GM18511 (cell line): ENCODE results near the gene SMIM1.

Experiments used
- ATAC-seq: cut with Tn5 transposase; IDR thresholded peaks from one replicate; pipeline ENCODE4 v1.9.1; 2021; ENCODE audit warnings: mild to moderate bottlenecking, moderate library complexity; ENCODE audit not compliant: unreplicated experiment

Gene SMIM1

DNA sequence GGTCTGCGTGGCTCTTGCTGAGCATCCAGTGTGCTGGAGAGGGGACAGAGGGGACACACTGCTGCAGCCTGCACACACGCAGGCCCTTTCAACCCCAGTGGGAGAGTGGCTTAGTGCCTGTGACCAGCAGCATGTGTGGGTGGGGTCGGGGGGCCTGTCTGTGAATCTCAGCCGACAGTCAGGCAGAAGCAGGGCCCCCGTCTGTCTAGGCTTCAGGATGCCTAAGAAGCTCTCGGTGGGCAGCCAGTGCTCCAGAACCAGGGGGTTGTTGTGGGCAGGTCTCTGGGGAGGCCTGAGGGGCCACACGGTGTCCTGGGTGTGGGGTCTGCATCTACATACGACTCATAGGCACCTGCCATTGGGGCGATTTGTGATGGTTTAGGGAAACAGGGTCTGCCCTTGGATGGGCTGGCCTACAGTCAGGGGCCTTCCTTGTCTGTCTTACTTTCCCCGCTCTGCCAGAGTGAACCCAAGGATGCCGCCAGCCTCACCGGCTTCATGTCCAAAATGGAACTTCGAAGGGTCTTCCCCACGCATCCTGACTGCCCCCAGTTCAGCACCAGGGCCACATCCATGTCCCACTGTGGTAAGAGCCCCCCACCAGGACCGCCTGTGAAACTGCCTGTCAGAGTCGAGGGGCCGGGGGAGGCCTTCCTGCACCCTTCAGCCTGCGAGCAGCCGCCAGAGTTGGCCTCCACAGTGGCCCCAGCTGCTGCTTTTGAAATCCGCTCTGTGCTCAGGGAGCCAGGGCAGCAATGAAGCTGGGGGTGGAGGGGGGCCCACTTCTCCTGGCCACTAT, 18.7 kb upstream of the SMIM1 start:
- no peak for ATAC-seq

- ATAC-seq: no peak
These were observed 16.2 kb upstream of the SMIM1 start for GRCh38 chr1:3756394-3756793.

DNA sequence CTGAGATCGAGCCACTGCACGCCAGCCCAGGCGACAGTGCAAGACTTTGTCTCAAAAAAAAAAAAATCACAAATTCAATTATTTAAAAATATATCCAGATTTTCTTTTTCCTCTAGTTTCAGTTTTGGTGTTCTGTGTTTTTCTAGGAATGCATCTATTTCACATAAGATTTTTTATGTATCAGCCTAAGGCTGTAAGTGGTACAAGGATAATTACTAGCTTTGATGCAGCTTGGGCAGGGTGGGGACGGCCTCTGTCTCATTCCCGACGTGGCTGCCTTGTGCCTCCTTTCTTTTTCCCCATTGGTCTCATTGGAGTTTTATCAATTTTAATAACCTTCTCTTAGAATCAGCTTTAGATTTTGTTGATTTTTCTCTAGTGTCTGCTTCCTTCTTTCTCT, 13.4 kb upstream of the SMIM1 start:
- ATAC-seq: no peak

- no peak for ATAC-seq
These were observed 12.8 kb upstream of the SMIM1 start for GRCh38 chr1:3759796-3760195.

DNA sequence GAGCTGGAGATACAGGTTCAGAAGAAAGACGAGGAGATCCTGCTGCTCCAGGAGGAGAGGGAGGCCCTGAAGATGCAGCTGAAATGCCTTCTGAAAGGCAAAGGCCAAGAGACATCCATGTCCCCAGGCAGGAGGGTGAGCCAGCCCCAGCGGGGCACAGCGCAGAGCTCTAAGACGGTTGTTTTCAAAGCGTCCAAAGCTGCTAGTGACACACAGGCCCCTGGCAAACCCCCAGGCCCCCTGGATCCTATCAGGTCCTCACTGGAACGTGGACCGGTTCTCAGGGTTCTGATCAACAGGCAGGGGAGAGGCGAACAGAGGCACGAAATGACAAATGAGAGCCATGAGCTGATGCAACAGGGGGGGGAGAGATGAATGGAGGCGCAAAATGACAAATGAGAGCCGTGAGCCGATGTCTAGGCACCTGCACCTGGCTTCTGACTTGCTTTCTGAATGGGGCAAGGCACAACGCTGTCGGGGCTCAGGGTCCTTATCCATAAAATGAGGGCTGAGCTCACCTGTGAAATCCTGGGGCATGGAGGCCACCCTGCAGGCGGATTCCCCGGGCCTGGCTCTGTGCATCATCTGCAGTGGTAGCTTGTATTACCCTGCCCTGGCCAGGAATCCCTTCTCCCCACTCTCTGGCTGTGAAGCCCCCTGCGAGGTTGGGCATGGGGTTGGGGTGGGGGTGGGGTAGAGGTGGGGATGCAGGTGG, 11.1 kb upstream of the SMIM1 start:
- no peak for ATAC-seq

GRCh38 chr1:3762151-3762872, 10.2 kb upstream of the SMIM1 start:
- ATAC-seq: no peak

GRCh38 chr1:3762873-3763228, 9.7 kb upstream of the SMIM1 start:
- no peak for ATAC-seq

DNA sequence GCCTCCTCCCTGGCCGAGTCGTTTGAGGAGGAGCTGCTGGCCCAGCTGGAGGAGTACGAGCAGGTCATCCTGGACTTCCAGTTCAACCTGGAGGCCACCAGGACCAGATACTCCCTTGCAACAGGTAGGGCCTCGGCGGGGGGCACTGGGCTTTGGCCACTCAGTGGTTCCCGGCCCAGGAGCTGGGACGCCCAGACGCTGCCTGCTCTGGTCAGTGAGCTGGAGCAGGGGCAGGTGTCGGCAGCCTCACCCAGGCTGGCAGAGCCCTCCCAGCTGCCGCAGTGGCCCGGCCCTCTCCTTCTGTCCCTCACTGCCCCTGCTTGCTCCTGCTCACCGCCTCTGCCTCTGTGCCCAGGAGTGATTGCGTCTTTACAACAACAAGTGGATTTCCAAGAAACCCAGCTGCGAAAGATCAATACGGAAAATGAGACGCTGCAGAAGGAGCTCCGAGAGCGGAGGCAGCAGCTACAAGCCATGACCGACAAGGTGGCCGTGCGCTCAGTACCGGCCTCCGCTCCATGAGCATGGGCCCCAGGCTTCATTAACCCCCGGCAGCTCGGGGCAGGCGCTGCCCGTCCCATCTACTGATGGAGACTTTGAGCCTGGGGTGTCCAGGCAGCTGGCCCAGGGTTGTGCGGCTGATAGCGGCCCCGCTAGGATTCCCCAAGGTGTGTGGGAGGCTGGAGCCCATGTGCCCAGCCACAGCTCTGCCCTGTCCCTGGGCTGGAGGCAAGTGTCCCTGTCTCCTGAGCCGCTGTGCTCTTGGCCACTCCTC, 9.0 kb upstream of the SMIM1 start:
- no peak for ATAC-seq

- ATAC-seq: no peak
These were observed 5.1 kb upstream of the SMIM1 start for GRCh38 chr1:3767328-3767925.

- ATAC-seq: no peak
These were observed 3.6 kb upstream of the SMIM1 start for GRCh38 chr1:3768811-3769390.

GRCh38 chr1:3770047-3770765, 2.3 kb upstream of the SMIM1 start:
- no peak for ATAC-seq

DNA sequence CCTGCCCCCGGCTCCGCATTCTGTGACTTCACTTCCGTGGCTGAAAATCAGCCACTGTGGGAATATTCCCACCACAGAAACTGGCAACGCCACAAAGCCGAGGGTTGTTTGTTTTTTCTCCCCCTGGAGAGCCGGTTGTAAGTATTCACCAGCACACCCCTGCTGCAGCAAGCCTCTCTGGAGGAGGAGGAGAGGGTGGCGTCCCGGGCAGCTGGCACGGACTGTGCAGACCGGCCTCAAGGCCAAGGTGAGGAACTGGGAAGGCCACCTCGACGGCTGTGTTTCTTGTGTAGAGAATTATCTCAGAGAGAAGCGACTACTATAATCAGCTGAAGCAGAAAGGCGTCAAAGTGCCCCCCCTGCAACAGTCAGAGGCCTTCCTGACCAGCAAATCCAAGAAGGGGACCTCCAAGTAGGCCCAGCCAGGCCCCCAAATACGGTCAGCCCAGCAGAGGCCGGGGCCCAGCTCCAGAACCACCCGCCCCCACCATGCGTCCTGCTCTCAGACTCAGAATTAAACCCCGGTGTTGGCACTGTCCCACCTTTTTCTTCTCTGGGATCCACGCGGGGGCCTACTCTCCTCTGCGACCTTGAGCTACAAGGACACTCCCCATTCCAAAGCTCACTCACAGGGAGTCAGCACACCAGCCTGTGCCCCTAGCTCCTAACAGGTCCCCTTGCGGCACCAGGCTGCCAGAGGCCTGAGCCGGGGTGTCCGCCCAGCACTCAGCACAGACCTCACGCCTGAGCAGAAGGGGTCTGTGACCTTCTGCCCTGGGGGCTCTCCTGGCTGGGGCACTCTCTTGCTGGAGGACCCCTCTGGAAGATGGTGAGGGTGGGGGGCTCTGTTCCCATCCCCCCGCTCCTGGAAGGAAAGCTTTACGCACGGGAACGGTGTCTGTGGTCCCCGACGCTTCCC, 1.2 kb upstream of the SMIM1 start:
- ATAC-seq: peak; percentile 4

DNA sequence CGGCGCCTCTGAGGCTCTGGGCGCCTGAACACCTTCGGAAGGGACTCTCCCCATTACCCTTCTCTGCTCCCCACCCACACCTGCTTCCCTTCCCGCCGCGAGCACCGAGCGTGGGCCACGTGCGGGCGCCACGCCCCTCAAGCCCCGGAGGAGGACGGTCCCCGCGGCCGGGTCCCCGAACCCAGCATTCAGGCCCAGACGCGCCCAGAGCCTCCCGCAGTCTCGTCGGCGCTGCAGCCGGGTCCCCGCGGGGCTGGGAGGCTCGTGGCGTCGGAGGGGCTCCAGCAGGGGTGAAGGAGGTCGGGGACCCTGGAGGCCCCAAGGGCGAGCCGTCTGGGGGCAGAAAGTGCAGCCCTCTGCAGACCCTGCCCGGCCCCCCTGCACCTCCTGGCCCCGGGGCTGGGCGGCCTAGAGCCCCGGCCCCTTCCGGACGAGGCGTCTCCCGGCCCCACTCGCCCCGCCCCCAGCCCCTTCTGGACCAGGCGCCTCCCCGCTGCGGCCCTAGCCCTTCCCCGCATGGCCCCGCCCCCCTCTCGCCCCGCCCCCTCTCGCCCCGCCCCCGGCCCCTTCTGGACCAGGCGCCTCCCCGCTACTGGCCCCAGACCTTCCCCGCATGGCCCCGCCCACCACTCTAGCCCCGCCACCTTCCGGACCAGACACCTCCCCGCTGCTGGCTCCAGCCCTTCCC, 378 bp upstream of the SMIM1 start:
- peak; percentile 63 for ATAC-seq

GRCh38 chr1:3773572-3774275, 1.2 kb downstream of the SMIM1 start:
- no peak for ATAC-seq

- ATAC-seq: no peak
These were observed 1.9 kb downstream of the SMIM1 start for GRCh38 chr1:3774276-3774945.

DNA sequence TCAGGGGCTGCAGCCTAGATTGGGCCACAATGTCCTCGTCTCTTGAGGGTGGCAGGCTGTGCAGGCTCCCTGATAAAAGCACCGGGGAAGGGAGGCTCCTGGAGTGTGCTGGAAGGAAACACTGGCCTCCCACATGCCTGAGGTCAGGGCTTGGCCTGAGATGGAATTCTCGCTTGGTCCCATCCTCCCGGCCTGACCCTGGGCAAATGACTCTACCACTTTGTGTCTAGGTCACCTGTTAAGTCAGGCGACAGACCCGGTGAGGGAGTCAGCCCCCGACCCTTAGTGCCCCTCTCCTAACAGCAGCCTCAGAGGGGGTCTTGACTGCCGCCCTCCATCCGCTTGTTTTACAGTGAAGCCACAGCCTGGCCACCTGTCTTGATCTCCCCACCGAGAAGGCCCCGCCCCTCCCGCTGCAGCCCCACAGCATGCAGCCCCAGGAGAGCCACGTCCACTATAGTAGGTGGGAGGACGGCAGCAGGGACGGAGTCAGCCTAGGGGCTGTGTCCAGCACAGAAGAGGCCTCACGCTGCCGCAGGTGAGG, 2.5 kb downstream of the SMIM1 start:
- ATAC-seq: no peak
